Endothelial cell of umbilical vein (primary cell): ENCODE data around the gene CD34. TPM values are rescaled to one million over a fixed set of nuclear protein-coding genes. Genes with fewer than 3 reads are reported as not detected.

Experiments used
- BruUV-seq: library from RNA; stranded (reverse); fragments of 400-500 nt; replicated peaks from 2 replicates; lab custom pipeline; 2021; lab: Mats Ljungman, UMichigan
- CTCF ChIA-PET: fragments of 300-600, 350-600 bp; sonication (Branson Sonifier 250); formaldehyde crosslinking; loops from one replicate; lab custom pipeline; 2021; ENCODE audit warnings: antibody characterized with exemption, inconsistent platforms; lab: Charles Lee
- POLR2A ChIA-PET: fragments of 300-600, 350-600 bp; sonication (Branson Sonifier 250); formaldehyde crosslinking; loops from one replicate; lab custom pipeline; 2021; ENCODE audit warnings: antibody characterized with exemption, inconsistent platforms; lab: Charles Lee
- DNase-seq: peaks from one replicate; pipeline ENCODE4 v3.0.0-alpha.2; 2011; ENCODE audit warnings: low read depth, low spot score
- FAIRE-seq: peaks from 2 replicates; lab custom pipeline; 2011; peaks lifted over from hg19 to GRCh38; lab: Jason Lieb, UNC
- H2AFZ ChIP-seq: 2 replicates; pipeline ENCODE4 v1.6.0; 2012; ENCODE audit warnings: low read depth, low read length, control low read depth, inconsistent platforms
- H3K27ac ChIP-seq: 2 replicates; pipeline ENCODE4 v1.5.1; 2011; ENCODE audit warnings: low read depth, mild to moderate bottlenecking, control low read depth, low read length, moderate library complexity; ENCODE audit not compliant: insufficient read depth
- H3K27me3 ChIP-seq, 2 experiments: 2 replicates each; pipeline versions ENCODE4 v1.6.0 to v1.6.1; 2011; ENCODE audit warnings: low read length in 2 of 2, mixed read lengths in 1 of 2; ENCODE audit not compliant: control insufficient read depth in 2 of 2, insufficient read depth in 2 of 2
- H3K36me3 ChIP-seq, 2 experiments: 2 replicates in 1 of 2; 3 replicates in 1 of 2; pipeline ENCODE4 v1.5.1; 2011; ENCODE audit warnings: low read length in 2 of 2, mild to moderate bottlenecking in 1 of 2, moderate library complexity in 1 of 2; ENCODE audit not compliant: control insufficient read depth in 2 of 2, insufficient read depth in 2 of 2; ENCODE audit errors: extremely low read depth in 1 of 2
- H3K4me1 ChIP-seq: 3 replicates; pipeline ENCODE4 v1.5.1; 2011; ENCODE audit warnings: mild to moderate bottlenecking, low read length; ENCODE audit not compliant: control insufficient read depth, insufficient read depth; ENCODE audit errors: extremely low read depth
- H3K4me2 ChIP-seq: 2 replicates; pipeline ENCODE4 v1.6.1; 2011; ENCODE audit warnings: low read length, control low read depth, mixed read lengths; ENCODE audit not compliant: insufficient read depth
- H3K4me3 ChIP-seq, 3 experiments: fragments of 200-600 bp in 1 of 3; sonication (generic), shearing (Covaris generic) in 1 of 3; replicated peaks in 1 of 3; 2 replicates each; pipeline ENCODE4 v1.5.1; 2011 to 2016; ENCODE audit warnings: control low read depth in 3 of 3, low read length in 3 of 3, mild to moderate bottlenecking in 2 of 3, inconsistent platforms in 1 of 3, low read depth in 1 of 3, moderate library complexity in 1 of 3; ENCODE audit not compliant: insufficient read depth in 1 of 3
- H3K79me2 ChIP-seq: 2 replicates; pipeline ENCODE4 v1.6.0; 2012; ENCODE audit warnings: low read length, inconsistent platforms; ENCODE audit not compliant: control insufficient read depth, insufficient read depth
- H3K9ac ChIP-seq: replicated peaks from 2 replicates; pipeline ENCODE3; 2011; ENCODE audit warnings: low read length, control low read depth; ENCODE audit not compliant: insufficient read depth; ENCODE audit errors: extremely low read depth
- H3K9me1 ChIP-seq: replicated peaks from 3 replicates; pipeline ENCODE4 v1.6.0; 2011; ENCODE audit warnings: mild to moderate bottlenecking, low read length; ENCODE audit not compliant: control insufficient read depth, insufficient read depth; ENCODE audit errors: extremely low read depth
- H3K9me3 ChIP-seq: replicated peaks from 2 replicates; pipeline ENCODE4 v1.5.1; 2012; ENCODE audit warnings: low read length, inconsistent platforms; ENCODE audit not compliant: control insufficient read depth, insufficient read depth
- H4K20me1 ChIP-seq: replicated peaks from 2 replicates; pipeline ENCODE3; 2011; ENCODE audit warnings: mild to moderate bottlenecking, low read length; ENCODE audit not compliant: control insufficient read depth, insufficient read depth; ENCODE audit errors: extremely low read depth
- EZH2 ChIP-seq: IDR thresholded peaks from 2 replicates; pipeline ENCODE4 v1.6.1; 2012; ENCODE audit warnings: borderline replicate concordance, low read depth, mild to moderate bottlenecking, moderate library complexity, low read length, inconsistent platforms; ENCODE audit not compliant: severe bottlenecking
- FOS ChIP-seq: IDR thresholded peaks from 2 replicates; pipeline ENCODE4 v1.6.1; 2011; ENCODE audit warnings: mild to moderate bottlenecking, low read length, moderate library complexity, borderline replicate concordance; ENCODE audit not compliant: insufficient read depth
- GATA2 ChIP-seq: IDR thresholded peaks from 2 replicates; pipeline ENCODE4 v1.7.0; 2011; ENCODE audit warnings: low read depth, mild to moderate bottlenecking, moderate library complexity, mixed read lengths, low read length; ENCODE audit not compliant: insufficient read length, insufficient read depth
- MYC ChIP-seq: IDR thresholded peaks from one replicate; pipeline ENCODE4 v1.6.1; 2011; ENCODE audit warnings: mild to moderate bottlenecking, low read depth, low read length
- POLR2A ChIP-seq: IDR thresholded peaks from 2 replicates; pipeline ENCODE4 v1.6.1; 2012; ENCODE audit warnings: low read depth, mild to moderate bottlenecking, control low read depth, low read length
- dilution Hi-C: fragments of 300-500 bp; cut with MboI; formaldehyde crosslinking; loops from one replicate; pipeline ENCODE4 v1.15.0; 2019; ENCODE audit warnings: low sequenced_read_pairs; ENCODE audit not compliant: extremely low pct_ligation_motif_present
- intact Hi-C: fragments of 100-400 bp; cut with micrococcal nuclease; formaldehyde crosslinking; loops from one replicate; pipeline ENCODE4 v1.10.0; 2022
- polyA plus RNA-seq, 4 experiments: library from polyadenylated mRNA; depleted of rRNA in 3 of 4; stranded (reverse) in 3 of 4; unstranded in 1 of 4; fragments of >200 nt; gene quantifications; 2 replicates each; pipeline versions ENCODE4 v1.2.1 to v1.2.3, GENCODE V29; 2011 to 2012; ENCODE audit warnings: missing spikeins in 1 of 4
- total RNA-seq: library from RNA; stranded (reverse); gene quantifications from 2 replicates; pipeline ENCODE4 v1.2.3, GENCODE V29; 2021
- TF ChIP-seq, protein P1 (sequence below), 2 donors: IDR thresholded peaks; 1 replicate in 1 of 2; 2 replicates in 1 of 2; pipeline ENCODE4 v1.5.1; 2011; ENCODE audit warnings: low read length in 2 of 2, mild to moderate bottlenecking in 2 of 2, moderate library complexity in 2 of 2, control low read depth in 1 of 2, inconsistent platforms in 1 of 2, low read depth in 1 of 2; ENCODE audit not compliant: insufficient read depth in 1 of 2; ENCODE audit errors: extremely low read depth in 1 of 2

Gene CD34
- total and polyA plus RNA-seq, 2 donors (not counting 3 experiments of a cell fraction or from before 2014, with no cell fraction given): 102 to 174 TPM

DNA sequence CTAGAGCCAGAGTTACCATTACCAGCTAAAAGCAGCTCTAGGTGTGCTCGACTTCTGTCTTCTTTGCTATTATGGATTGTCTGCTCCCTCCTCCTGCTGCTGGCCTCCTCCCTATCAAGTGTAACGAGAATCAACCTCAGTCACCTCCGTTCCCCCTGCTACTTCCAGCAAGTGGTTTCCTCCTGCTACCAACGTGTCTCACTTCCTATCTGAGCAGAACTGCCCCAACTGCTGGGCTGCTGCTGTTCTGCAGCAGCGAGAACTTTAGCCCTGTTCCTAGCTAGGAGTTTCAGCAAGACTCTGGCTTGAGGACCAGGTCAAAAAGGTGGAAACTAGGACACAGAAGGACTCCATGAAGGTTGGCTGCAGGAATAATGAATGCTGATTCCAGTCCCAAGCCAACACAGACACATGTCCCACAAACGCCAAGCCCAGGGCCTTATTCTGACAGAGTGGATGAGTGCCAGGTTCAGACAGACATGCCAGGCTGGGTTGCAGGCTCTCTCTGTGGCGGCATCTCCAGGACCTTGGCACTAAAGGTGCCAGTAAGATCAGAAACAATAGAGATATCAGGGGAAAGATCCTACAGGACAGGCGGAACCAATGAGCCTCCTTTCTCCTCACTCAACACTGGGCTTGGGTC, 46.9 kb downstream of the CD34 start:
- dilution Hi-C loops: no loop called here
- Histone ChIP-seq H3K4me2 (no peak overlapping the region), H3K9ac (no peak overlapping the region), H3K4me1 (peaks cover 28% of the 10 kb centered on the region), H3K9me3 (no peaks in the 10 kb centered on the region), H3K36me3 (peaks cover 7 to 23% of the 10 kb centered on the region in 2 experiments), H3K27me3 (no peaks in the 10 kb centered on the region), H3K79me2 (peaks cover 69% of the 10 kb centered on the region), H4K20me1 (no peaks in the 10 kb centered on the region), H3K9me1 (no peaks in the 10 kb centered on the region), H3K27ac (no peak overlapping the region), H2AFZ (no peak overlapping the region), H3K4me3 (no peak overlapping the region)
- no peak for TF ChIP-seq GATA2
- TF ChIP-seq MYC: no peak
- TF ChIP-seq, protein P1, sequence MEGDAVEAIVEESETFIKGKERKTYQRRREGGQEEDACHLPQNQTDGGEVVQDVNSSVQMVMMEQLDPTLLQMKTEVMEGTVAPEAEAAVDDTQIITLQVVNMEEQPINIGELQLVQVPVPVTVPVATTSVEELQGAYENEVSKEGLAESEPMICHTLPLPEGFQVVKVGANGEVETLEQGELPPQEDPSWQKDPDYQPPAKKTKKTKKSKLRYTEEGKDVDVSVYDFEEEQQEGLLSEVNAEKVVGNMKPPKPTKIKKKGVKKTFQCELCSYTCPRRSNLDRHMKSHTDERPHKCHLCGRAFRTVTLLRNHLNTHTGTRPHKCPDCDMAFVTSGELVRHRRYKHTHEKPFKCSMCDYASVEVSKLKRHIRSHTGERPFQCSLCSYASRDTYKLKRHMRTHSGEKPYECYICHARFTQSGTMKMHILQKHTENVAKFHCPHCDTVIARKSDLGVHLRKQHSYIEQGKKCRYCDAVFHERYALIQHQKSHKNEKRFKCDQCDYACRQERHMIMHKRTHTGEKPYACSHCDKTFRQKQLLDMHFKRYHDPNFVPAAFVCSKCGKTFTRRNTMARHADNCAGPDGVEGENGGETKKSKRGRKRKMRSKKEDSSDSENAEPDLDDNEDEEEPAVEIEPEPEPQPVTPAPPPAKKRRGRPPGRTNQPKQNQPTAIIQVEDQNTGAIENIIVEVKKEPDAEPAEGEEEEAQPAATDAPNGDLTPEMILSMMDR (IDR thresholded peaks at IDR 0.05; ENCODE audit: extremely low read depth in 1 of 2, insufficient read depth in 1 of 2, low read depth in 1 of 2, low read length in 2 of 2): no peak
- TF ChIP-seq EZH2: no peak
- TF ChIP-seq FOS: no peak
- TF ChIP-seq POLR2A: no peak
- FAIRE-seq: peak; percentile 44
- CTCF ChIA-PET: interaction anchor here (1.4 to 19.1 kb wide), 3 partner anchors 12 to 99 kb away, joined by 4 to 634 read pairs (median 4); no protein-coding TSS in a partner anchor
- BruUV-seq: no TSS peak
- POLR2A ChIA-PET: interaction anchor here (1.3 kb wide), 1 partner anchor 16 kb away, joined by 3 read pairs; no protein-coding TSS in a partner anchor
- intact Hi-C loops: no loop called here
- peak; percentile 24 for DNase-seq
